Mesendoderm (in vitro differentiated cells): ENCODE results near the gene CT83.

Source experiments
- DNase-seq: peaks from one replicate; pipeline ENCODE4 v3.0.0; 2013
- H2AK5ac ChIP-seq: 2 replicates; pipeline ENCODE4 v1.6.1; 2013; ENCODE audit warnings: low read length, inconsistent platforms
- H2BK120ac ChIP-seq: 2 replicates; pipeline ENCODE4 v1.6.1; 2013; ENCODE audit warnings: low read depth, mild to moderate bottlenecking, low read length, moderate library complexity, mixed read lengths
- H2BK15ac ChIP-seq: replicated peaks from 2 replicates; pipeline ENCODE4 v1.6.1; 2013; ENCODE audit warnings: low read depth, mild to moderate bottlenecking, moderate library complexity
- H2BK5ac ChIP-seq: 2 replicates; pipeline ENCODE4 v1.6.1; 2013; ENCODE audit warnings: low read length, inconsistent platforms
- H3K18ac ChIP-seq: 2 replicates; pipeline ENCODE4 v1.6.1; 2013; ENCODE audit warnings: mild to moderate bottlenecking, low read length, mixed read lengths
- H3K23ac ChIP-seq: one replicate; pipeline ENCODE4 v1.6.1; 2013; ENCODE audit warnings: low read length
- H3K27ac ChIP-seq: 2 replicates; pipeline ENCODE4 v1.5.1; 2013; ENCODE audit warnings: low read depth, mild to moderate bottlenecking, inconsistent platforms, low read length, moderate library complexity
- H3K27me3 ChIP-seq: 2 replicates; pipeline ENCODE4 v1.6.1; 2013; ENCODE audit warnings: low read length, control low read depth, mild to moderate bottlenecking, inconsistent platforms; ENCODE audit not compliant: insufficient read depth, poor library complexity
- H3K36me3 ChIP-seq: 2 replicates; pipeline ENCODE4 v1.6.1; 2013; ENCODE audit warnings: low read length, inconsistent platforms; ENCODE audit not compliant: control insufficient read depth, insufficient read depth
- H3K4ac ChIP-seq: one replicate; pipeline ENCODE4 v1.6.1; 2013; ENCODE audit warnings: low read depth, mild to moderate bottlenecking, low read length, moderate library complexity
- H3K4me1 ChIP-seq: 2 replicates; pipeline ENCODE4 v1.6.1; 2013; ENCODE audit warnings: low read depth, low read length, inconsistent platforms; ENCODE audit not compliant: control insufficient read depth
- H3K4me2 ChIP-seq: 2 replicates; pipeline ENCODE4 v1.6.1; 2013; ENCODE audit warnings: low read length
- H3K4me3 ChIP-seq: 2 replicates; pipeline ENCODE4 v1.5.1; 2013; ENCODE audit warnings: mild to moderate bottlenecking, low read length
- H3K56ac ChIP-seq: one replicate; pipeline ENCODE4 v1.6.1; 2013; ENCODE audit warnings: low read length
- H3K79me1 ChIP-seq: 2 replicates; pipeline ENCODE4 v1.6.1; 2013; ENCODE audit warnings: low read length, inconsistent platforms
- H3K79me2 ChIP-seq: 2 replicates; pipeline ENCODE4 v1.6.1; 2013; ENCODE audit warnings: mild to moderate bottlenecking, low read length; ENCODE audit not compliant: control insufficient read depth, insufficient read depth
- H3K9ac ChIP-seq: 2 replicates; pipeline ENCODE4 v1.6.1; 2013; ENCODE audit warnings: low read length, inconsistent platforms
- H4K5ac ChIP-seq: one replicate; pipeline ENCODE4 v1.6.1; 2013; ENCODE audit warnings: low read length
- H4K8ac ChIP-seq: one replicate; pipeline ENCODE4 v1.6.1; 2013; ENCODE audit warnings: low read depth, mild to moderate bottlenecking, control low read depth, low read length, moderate library complexity
- WGBS: extraction: QIAGEN DNeasy Blood & Tissue Kit; methylation state at CpG from one replicate; pipeline ENCODE4 v1.1.7; 2013; ENCODE audit warnings: low lambda C conversion rate, missing lambda C conversion rate; ENCODE audit not compliant: insufficient coverage; ENCODE audit errors: extremely low coverage; 5-methylcytosine and 5-hydroxymethylcytosine counted together

CT83 gene

GRCh38 chrX:116436358-116436816 is 26.4 kb downstream of the CT83 start, which contains the start of gene SLC6A14:
SLC6A14 (plus strand) TSS chrX:116436606; CDS start chrX:116436710, 104 bp downstream.
- Histone ChIP-seq H2BK5ac (no peak within 1 kb of the TSS), H3K4ac (no peak within 1 kb of the TSS), H3K79me1 (no peaks in the 10 kb centered on the region), H3K4me3 (no peak within 1 kb of the TSS), H3K9ac (no peak within 1 kb of the TSS), H3K4me1 (no peaks in the 10 kb centered on the region), H3K56ac (no peak within 1 kb of the TSS), H3K79me2 (no peaks in the 10 kb centered on the region), H3K18ac (no peak within 1 kb of the TSS), H4K8ac (no peak within 1 kb of the TSS), H4K5ac (no peak within 1 kb of the TSS), H2BK15ac (no peak within 1 kb of the TSS), H2BK120ac (no peak within 1 kb of the TSS), H3K4me2 (no peak within 1 kb of the TSS), H3K27me3 (no peaks in the 10 kb centered on the region), H3K36me3 (no peaks in the 10 kb centered on the region), H3K23ac (no peak within 1 kb of the TSS), H2AK5ac (no peak within 1 kb of the TSS), H3K27ac (no peak within 1 kb of the TSS)
- DNase-seq = no peak
- no CpG with 5 or more reads among the region's 9 CpGs for WGBS

- Histone ChIP-seq H3K23ac (no peak overlapping the region), H3K27me3 (no peaks in the 10 kb centered on the region), H3K36me3 (no peaks in the 10 kb centered on the region), H2BK120ac (no peak overlapping the region), H4K5ac (no peak overlapping the region), H3K56ac (no peak overlapping the region), H4K8ac (no peak overlapping the region), H3K27ac (no peak overlapping the region), H3K4me3 (no peak overlapping the region), H3K79me2 (no peaks in the 10 kb centered on the region), H3K9ac (no peak overlapping the region), H2BK15ac (no peak overlapping the region), H3K4me1 (no peaks in the 10 kb centered on the region), H3K79me1 (no peaks in the 10 kb centered on the region), H3K18ac (no peak overlapping the region), H2AK5ac (no peak overlapping the region), H3K4ac (no peak overlapping the region), H2BK5ac (no peak overlapping the region), H3K4me2 (no peak overlapping the region)
- DNase-seq = no peak
These were observed 27.2 kb downstream of the CT83 start for GRCh38 chrX:116435597-116435996.

GRCh38 chrX:116427978-116428377 is 34.8 kb downstream of the CT83 start:
- Histone ChIP-seq H2BK15ac (no peak overlapping the region), H3K56ac (no peak overlapping the region), H2AK5ac (no peak overlapping the region), H2BK120ac (no peak overlapping the region), H3K27ac (no peak overlapping the region), H3K27me3 (no peaks in the 10 kb centered on the region), H3K36me3 (no peaks in the 10 kb centered on the region), H2BK5ac (no peak overlapping the region), H3K4me1 (no peaks in the 10 kb centered on the region), H3K9ac (no peak overlapping the region), H3K79me2 (no peaks in the 10 kb centered on the region), H4K5ac (no peak overlapping the region), H3K4me3 (no peak overlapping the region), H3K79me1 (no peaks in the 10 kb centered on the region), H3K18ac (no peak overlapping the region), H3K23ac (no peak overlapping the region), H3K4ac (no peak overlapping the region), H4K8ac (no peak overlapping the region), H3K4me2 (no peak overlapping the region)
- no peak for DNase-seq
- no CpG with 5 or more reads among the region's 3 CpGs for WGBS

GRCh38 chrX:116417968-116418367 is 44.8 kb downstream of the CT83 start:
- Histone ChIP-seq H3K4ac (no peak overlapping the region), H2AK5ac (no peak overlapping the region), H4K8ac (no peak overlapping the region), H3K23ac (no peak overlapping the region), H3K79me1 (no peaks in the 10 kb centered on the region), H3K56ac (no peak overlapping the region), H3K9ac (no peak overlapping the region), H4K5ac (no peak overlapping the region), H2BK5ac (no peak overlapping the region), H3K4me2 (no peak overlapping the region), H3K36me3 (no peaks in the 10 kb centered on the region), H3K4me1 (no peaks in the 10 kb centered on the region), H2BK15ac (no peak overlapping the region), H3K18ac (no peak overlapping the region), H2BK120ac (no peak overlapping the region), H3K79me2 (no peaks in the 10 kb centered on the region), H3K4me3 (no peak overlapping the region), H3K27me3 (no peaks in the 10 kb centered on the region), H3K27ac (no peak overlapping the region)
- WGBS = no CpG with 5 or more reads among the region's 4 CpGs
- DNase-seq = no peak

GRCh38 chrX:116417214-116417613 is 45.6 kb downstream of the CT83 start:
- Histone ChIP-seq H2BK15ac (no peak overlapping the region), H2BK5ac (no peak overlapping the region), H3K79me2 (no peaks in the 10 kb centered on the region), H4K5ac (no peak overlapping the region), H3K79me1 (no peaks in the 10 kb centered on the region), H3K56ac (no peak overlapping the region), H3K4me2 (no peak overlapping the region), H3K36me3 (no peaks in the 10 kb centered on the region), H3K9ac (no peak overlapping the region), H3K27me3 (no peaks in the 10 kb centered on the region), H3K4me1 (no peaks in the 10 kb centered on the region), H3K4me3 (no peak overlapping the region), H4K8ac (no peak overlapping the region), H3K23ac (no peak overlapping the region), H2BK120ac (no peak overlapping the region), H3K4ac (no peak overlapping the region), H3K27ac (no peak overlapping the region), H2AK5ac (no peak overlapping the region), H3K18ac (no peak overlapping the region)
- no peak for DNase-seq
- WGBS = no CpG with 5 or more reads among the region's 1 CpG

GRCh38 chrX:116413273-116413672 is 49.5 kb downstream of the CT83 start:
- H3K4ac ChIP-seq = no peak overlapping the region
- no peak overlapping the region for H3K9ac ChIP-seq
- no peak overlapping the region for H3K4me2 ChIP-seq
- H3K23ac ChIP-seq = no peak overlapping the region
- DNase-seq = no peak
- no peak overlapping the region for H2BK120ac ChIP-seq
- no peaks in the 10 kb centered on the region for H3K79me1 ChIP-seq
- H3K4me1 ChIP-seq = no peaks in the 10 kb centered on the region
- no peak overlapping the region for H3K18ac ChIP-seq
- H4K5ac ChIP-seq = no peak overlapping the region
- WGBS = no CpG with 5 or more reads among the region's 1 CpG
- H2AK5ac ChIP-seq = no peak overlapping the region
- H4K8ac ChIP-seq = no peak overlapping the region
- no peak overlapping the region for H3K4me3 ChIP-seq
- H2BK5ac ChIP-seq = no peak overlapping the region
- no peaks in the 10 kb centered on the region for H3K79me2 ChIP-seq
- H3K27ac ChIP-seq = no peak overlapping the region
- no peaks in the 10 kb centered on the region for H3K36me3 ChIP-seq
- H3K56ac ChIP-seq = no peak overlapping the region
- H3K27me3 ChIP-seq = no peaks in the 10 kb centered on the region
- no peak overlapping the region for H2BK15ac ChIP-seq
